Epithelial cell of esophagus (primary cell): ENCODE measurements around the gene ARHGEF1.

ENCODE experiments used
- DNase-seq: peaks from one replicate; pipeline ENCODE4 v3.0.0; 2010; ENCODE audit warnings: low read depth
- H3K4me3 ChIP-seq: 2 replicates; pipeline ENCODE4 v1.5.1; 2011; ENCODE audit warnings: mild to moderate bottlenecking, low read length, control low read depth
- CTCF ChIP-seq: IDR thresholded peaks from 2 replicates; pipeline ENCODE4 v1.5.1; 2011; ENCODE audit warnings: low read depth, mild to moderate bottlenecking, low read length, control low read depth, inconsistent platforms; ENCODE audit not compliant: insufficient read depth; ENCODE audit errors: missing control alignments

The ARHGEF1 gene

GRCh38 chr19:41892173-41892902, 9.4 kb downstream of the ARHGEF1 start:
- no peak for DNase-seq
- no peak overlapping the region for H3K4me3 ChIP-seq
- TF ChIP-seq CTCF: no peak

- TF ChIP-seq CTCF: no peak
- H3K4me3 ChIP-seq: no peak overlapping the region
- no peak for DNase-seq
Observed at GRCh38 chr19:41893899-41894298, 10.9 kb downstream of the ARHGEF1 start.

GRCh38 chr19:41894350-41894749, 11.4 kb downstream of the ARHGEF1 start:
- no peak for TF ChIP-seq CTCF
- H3K4me3 ChIP-seq: no peak overlapping the region
- DNase-seq: no peak

GRCh38 chr19:41895745-41896580, 13.0 kb downstream of the ARHGEF1 start:
- no peak for DNase-seq
- TF ChIP-seq CTCF: peak; percentile 23
- no peak overlapping the region for H3K4me3 ChIP-seq

- TF ChIP-seq CTCF: no peak
- H3K4me3 ChIP-seq: no peak overlapping the region
- no peak for DNase-seq
Observed at GRCh38 chr19:41896581-41896942, 13.6 kb downstream of the ARHGEF1 start.

GRCh38 chr19:41897181-41897580, 14.2 kb downstream of the ARHGEF1 start:
- TF ChIP-seq CTCF: no peak
- DNase-seq: no peak
- H3K4me3 ChIP-seq: no peak overlapping the region
